Skeletal muscle satellite cell (primary cell): ENCODE measurements around the gene AQP5.

Experiments
- H3K27me3 ChIP-seq: 2 replicates; pipeline ENCODE4 v1.7.0; 2013; ENCODE audit warnings: low read length; ENCODE audit not compliant: control insufficient read depth, insufficient read depth
- H3K36me3 ChIP-seq: 2 replicates; pipeline ENCODE4 v1.7.0; 2013; ENCODE audit warnings: mild to moderate bottlenecking, control low read depth, low read length; ENCODE audit not compliant: insufficient read depth
- H3K4me1 ChIP-seq: 2 replicates; pipeline ENCODE4 v1.7.0; 2013; ENCODE audit warnings: low read length; ENCODE audit not compliant: control insufficient read depth, insufficient read depth
- H3K4me2 ChIP-seq: 2 replicates; pipeline ENCODE4 v1.7.0; 2013; ENCODE audit warnings: mild to moderate bottlenecking, low read length
- H3K4me3 ChIP-seq: 2 replicates; pipeline ENCODE4 v1.7.0; 2013; ENCODE audit warnings: low read length
- H3K9ac ChIP-seq: 2 replicates; pipeline ENCODE4 v1.7.0; 2013; ENCODE audit warnings: mild to moderate bottlenecking, low read depth, low read length, moderate library complexity
- H3K9me3 ChIP-seq: replicated peaks from 2 replicates; pipeline ENCODE4 v1.7.0; 2013; ENCODE audit warnings: mild to moderate bottlenecking, control low read depth, low read length

Gene AQP5

DNA sequence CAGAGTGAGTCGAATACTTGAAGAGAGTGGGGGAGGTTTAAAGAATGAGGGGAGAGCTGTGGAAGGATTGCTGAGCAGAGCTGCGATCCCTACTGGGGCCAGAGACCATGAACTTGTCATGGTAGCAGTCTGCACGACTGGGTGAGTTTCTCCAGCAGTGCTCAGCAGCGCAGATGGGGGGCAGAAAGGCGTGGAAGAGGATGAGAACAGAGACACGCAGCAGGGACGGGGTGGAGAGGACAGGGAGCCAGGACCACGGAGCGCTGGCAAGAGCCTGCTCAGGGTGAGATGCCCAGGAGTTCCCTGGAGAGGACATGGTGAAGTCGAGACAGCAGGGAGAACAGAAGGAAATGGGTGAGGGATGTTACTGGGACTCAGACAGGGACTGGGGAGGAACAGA is 9.0 kb downstream of the AQP5 start:
- Histone ChIP-seq H3K4me1 (peaks cover 8% of the 10 kb centered on the region), H3K9ac (no peak overlapping the region), H3K36me3 (no peaks in the 10 kb centered on the region), H3K27me3 (peaks cover 41% of the 10 kb centered on the region), H3K4me3 (no peak overlapping the region), H3K9me3 (no peaks in the 10 kb centered on the region), H3K4me2 (no peak overlapping the region)

DNA sequence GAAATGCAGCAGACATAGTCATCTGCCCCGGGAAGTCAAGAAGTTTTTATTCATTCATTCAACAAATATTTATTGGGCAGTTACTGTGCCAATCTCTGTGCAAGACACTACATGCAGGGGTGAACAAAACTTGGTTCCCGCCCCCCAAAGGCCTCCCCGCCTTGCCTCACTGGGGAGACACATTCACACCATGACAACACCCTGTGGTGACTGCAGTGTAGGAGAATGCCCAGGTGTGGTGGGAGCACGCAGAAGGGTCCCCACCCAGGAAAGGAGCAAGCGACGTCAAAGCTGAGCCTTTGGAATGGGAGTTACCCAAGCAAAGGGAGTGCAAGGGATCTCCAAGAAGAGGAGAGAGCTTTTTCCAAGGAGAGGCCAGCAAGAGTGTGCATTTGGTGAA is 9.5 kb downstream of the AQP5 start:
- Histone ChIP-seq H3K36me3 (no peaks in the 10 kb centered on the region), H3K27me3 (peaks cover 39% of the 10 kb centered on the region), H3K4me2 (no peak overlapping the region), H3K9me3 (no peaks in the 10 kb centered on the region), H3K4me1 (peaks cover 8% of the 10 kb centered on the region), H3K4me3 (no peak overlapping the region), H3K9ac (no peak overlapping the region)

DNA sequence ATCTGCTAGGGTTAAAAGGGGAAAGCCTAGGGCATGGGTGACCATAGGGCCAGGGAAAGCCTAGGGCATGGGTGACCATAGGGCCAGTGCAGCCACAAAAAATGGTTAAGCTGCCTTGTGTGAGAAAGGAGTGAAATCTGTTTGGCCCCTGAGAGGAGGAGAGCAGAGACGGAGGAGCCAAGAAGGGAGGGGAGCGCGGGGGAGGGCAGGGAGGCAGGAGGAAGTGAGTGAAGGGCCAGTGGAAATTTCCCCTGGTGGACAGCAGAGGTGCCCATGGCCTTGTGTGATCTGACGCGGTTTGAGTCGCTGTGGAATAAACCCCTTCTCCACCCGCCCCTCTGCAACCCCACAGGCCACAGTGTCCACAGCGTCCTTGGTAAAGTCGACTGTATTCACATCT is 10.5 kb downstream of the AQP5 start:
- H3K9ac ChIP-seq, result no peak overlapping the region
- peaks cover 7% of the 10 kb centered on the region for H3K4me1 ChIP-seq
- H3K36me3 ChIP-seq, result no peaks in the 10 kb centered on the region
- peaks cover 36% of the 10 kb centered on the region for H3K27me3 ChIP-seq
- H3K4me2 ChIP-seq, result no peak overlapping the region
- H3K4me3 ChIP-seq, result no peak overlapping the region
- no peaks in the 10 kb centered on the region for H3K9me3 ChIP-seq

DNA sequence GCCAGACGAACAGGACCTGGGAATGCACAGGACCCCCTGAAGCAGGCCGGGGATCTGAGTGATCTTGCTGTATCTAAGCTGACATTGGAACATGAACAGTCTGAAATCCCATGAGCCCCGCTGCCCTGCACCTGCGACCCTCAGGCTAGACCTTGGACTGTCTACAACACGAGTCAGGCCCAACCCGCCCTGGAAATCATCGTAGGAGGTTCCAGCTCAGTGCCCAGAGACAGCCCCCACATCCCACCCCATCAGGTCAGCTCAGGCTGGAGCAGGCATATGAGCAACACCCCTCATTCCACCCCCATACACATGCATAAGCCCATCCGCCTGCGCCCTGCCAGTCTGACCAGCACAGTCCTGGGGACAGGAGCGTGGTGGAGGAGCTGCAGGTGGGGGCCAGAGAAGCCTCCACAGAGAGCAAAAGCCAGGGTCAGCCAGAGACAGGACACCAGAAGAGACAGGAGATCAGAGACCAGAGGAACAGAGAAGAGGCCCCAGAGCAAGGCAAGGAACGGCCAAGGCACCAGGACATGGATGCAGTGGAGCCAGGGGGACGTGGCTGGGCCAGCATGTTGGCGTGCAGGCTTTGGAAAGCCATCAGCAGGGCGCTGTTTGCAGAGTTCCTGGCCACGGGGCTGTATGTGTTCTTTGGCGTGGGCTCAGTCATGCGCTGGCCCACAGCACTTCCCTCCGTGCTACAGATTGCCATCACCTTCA is 11.1 kb downstream of the AQP5 start, which contains the start of gene AQP6:
TSS of gene AQP6 (plus strand) at position 307 of the 720 bp plus-strand sequence. CDS start at position 534, 227 bp downstream.
- H3K27me3 ChIP-seq, result peaks cover 34% of the 10 kb centered on the region
- H3K4me1 ChIP-seq, result peaks cover under 1% of the 10 kb centered on the region
- H3K9me3 ChIP-seq, result no peaks in the 10 kb centered on the region
- H3K9ac ChIP-seq, result no peak within 1 kb of the TSS
- no peak within 1 kb of the TSS for H3K4me2 ChIP-seq
- H3K36me3 ChIP-seq, result no peaks in the 10 kb centered on the region
- H3K4me3 ChIP-seq, result no peak within 1 kb of the TSS

DNA sequence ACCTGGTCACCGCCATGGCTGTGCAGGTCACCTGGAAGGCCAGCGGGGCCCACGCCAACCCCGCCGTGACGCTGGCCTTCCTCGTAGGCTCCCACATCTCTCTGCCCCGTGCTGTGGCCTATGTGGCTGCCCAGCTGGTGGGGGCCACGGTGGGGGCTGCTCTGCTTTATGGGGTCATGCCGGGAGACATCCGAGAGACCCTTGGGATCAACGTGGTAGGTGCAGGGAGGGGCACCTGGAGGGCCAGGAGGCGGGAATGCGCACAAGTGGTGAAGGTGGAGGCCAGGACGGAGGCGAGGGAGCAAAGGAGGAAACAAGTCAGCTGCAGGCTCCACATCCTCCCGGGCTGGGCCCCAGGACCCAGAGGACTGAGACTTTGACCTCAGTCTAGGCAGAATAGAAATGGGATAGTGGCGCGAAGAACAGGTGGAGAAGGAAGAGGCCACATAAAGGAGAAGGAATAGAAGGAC is 11.7 kb downstream of the AQP5 start:
- H3K27me3 ChIP-seq, result peaks cover 28% of the 10 kb centered on the region
- H3K4me3 ChIP-seq, result no peak overlapping the region

DNA sequence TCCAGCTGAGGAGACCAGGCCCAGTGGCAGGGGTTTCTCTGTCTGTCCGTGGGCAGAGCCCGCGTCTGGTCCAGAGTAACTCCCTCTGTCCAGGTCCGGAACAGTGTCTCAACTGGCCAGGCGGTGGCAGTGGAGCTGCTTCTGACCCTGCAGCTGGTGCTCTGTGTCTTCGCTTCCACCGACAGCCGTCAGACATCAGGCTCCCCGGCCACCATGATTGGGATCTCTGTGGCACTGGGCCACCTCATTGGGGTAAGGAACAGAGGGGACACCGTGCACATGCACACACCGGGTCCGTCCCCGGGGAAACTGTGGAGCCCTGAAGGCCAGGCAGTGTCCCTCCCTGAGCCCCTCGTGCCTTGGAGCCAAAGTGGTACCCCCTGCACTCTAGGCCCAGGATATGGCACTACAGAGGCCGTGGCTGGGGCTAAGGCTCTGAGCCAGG is 12.6 kb downstream of the AQP5 start:
- Histone ChIP-seq H3K9ac (no peak overlapping the region), H3K27me3 (peaks cover 19% of the 10 kb centered on the region), H3K36me3 (no peaks in the 10 kb centered on the region), H3K4me2 (no peak overlapping the region), H3K4me3 (no peak overlapping the region), H3K4me1 (no peaks in the 10 kb centered on the region), H3K9me3 (no peaks in the 10 kb centered on the region)

More for the DNA sequence above, 11.7 kb downstream of the AQP5 start:
- no peaks in the 10 kb centered on the region for H3K9me3 ChIP-seq
- H3K4me1 ChIP-seq, result no peaks in the 10 kb centered on the region
- no peaks in the 10 kb centered on the region for H3K36me3 ChIP-seq
- no peak overlapping the region for H3K4me2 ChIP-seq
- no peak overlapping the region for H3K9ac ChIP-seq

DNA sequence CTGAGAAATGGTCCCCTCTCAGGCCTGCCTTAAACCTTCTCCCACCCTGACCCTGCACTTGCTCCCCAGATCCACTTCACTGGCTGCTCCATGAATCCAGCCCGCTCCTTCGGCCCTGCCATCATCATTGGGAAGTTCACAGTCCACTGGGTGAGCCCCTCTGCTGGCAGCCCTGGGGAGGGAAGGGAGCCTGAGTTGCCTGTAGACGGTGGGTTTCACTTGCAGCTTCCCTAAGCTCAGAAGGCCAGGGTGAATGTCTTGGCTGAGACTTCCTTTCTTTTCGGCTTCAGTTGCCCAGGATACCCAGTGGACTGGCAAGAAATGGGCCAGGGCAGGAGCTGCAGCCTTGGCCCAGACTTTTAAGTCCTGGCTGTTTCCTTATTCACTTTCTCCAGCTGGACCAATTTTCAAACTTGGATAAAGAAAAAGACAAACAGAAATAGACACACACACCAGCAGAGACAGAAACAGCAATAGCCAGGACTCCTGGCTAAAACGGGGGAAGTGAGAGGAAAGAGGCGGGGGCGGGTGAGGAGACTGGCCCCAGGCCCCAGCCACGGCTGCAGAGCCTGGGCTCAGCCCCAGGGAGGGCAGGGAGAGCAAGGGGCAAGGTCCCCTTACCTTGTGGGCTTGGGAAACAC is 13.1 kb downstream of the AQP5 start:
- Histone ChIP-seq H3K9me3 (no peaks in the 10 kb centered on the region), H3K4me3 (no peak overlapping the region), H3K4me2 (no peak overlapping the region), H3K27me3 (peaks cover 14% of the 10 kb centered on the region), H3K4me1 (no peaks in the 10 kb centered on the region), H3K9ac (no peak overlapping the region), H3K36me3 (no peaks in the 10 kb centered on the region)

DNA sequence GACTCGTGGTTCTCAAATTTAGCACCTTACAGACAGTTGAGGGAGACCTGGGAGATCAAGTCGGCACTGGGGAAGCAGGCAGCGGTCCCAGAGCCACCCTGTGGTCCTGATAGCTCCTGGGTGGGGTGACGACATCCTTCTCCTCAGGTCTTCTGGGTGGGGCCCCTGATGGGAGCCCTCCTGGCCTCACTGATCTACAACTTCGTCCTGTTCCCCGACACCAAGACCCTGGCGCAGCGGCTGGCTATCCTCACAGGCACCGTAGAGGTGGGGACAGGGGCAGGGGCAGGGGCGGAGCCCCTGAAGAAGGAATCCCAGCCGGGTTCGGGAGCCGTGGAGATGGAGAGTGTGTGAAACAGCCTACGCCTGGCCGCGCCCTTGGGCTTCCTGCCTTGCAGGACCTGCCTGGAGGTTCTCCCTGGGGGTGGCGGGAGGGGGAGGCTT is 13.7 kb downstream of the AQP5 start:
- H3K4me3 ChIP-seq, result no peak overlapping the region
- H3K36me3 ChIP-seq, result no peaks in the 10 kb centered on the region
- H3K4me1 ChIP-seq, result no peaks in the 10 kb centered on the region
- peaks cover 8% of the 10 kb centered on the region for H3K27me3 ChIP-seq
- no peak overlapping the region for H3K9ac ChIP-seq
- no peaks in the 10 kb centered on the region for H3K9me3 ChIP-seq
- no peak overlapping the region for H3K4me2 ChIP-seq

DNA sequence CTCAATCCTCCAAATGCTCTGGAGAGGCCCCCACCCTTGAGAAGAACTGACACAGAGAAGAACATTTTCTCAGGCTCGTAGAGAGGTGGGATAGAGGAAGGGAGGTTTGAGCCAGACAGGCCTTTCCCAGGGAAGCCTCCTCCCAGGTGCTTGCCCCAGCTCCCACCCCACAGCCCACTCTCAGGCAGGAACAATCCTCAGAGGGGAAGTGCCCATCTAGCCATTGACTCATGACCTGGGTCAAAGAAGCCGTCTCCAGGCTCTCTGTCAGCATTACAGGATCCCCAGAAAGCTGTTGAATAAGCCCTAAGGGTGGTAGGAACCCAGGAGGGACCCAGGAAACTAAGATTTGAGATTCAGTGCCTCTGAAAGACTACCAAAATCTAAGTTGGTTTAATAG is 14.9 kb downstream of the AQP5 start:
- Histone ChIP-seq H3K4me2 (no peak overlapping the region), H3K36me3 (no peaks in the 10 kb centered on the region), H3K4me1 (no peaks in the 10 kb centered on the region)

DNA sequence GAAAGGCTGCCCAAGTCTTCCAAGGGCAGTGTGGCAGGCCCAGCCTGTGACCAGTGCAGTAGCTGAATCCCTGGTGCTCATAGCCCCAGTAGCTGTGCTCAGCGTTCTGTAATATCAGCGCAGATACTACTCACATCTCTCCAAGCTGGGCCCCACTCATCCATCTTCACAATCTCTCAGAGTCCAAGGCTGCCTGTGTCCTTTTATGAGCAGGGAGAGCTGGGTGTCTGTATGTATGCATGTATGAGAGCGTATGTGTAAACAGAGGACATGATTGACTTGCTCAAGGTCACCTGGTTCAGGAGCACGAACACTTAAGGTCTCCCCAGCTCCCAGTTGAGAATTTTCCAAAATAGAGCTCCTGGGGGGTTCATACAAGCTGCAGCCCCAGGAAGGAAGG is 16.5 kb downstream of the AQP5 start:
- H3K4me3 ChIP-seq, result no peak overlapping the region
- H3K9ac ChIP-seq, result no peak overlapping the region
- H3K36me3 ChIP-seq, result no peaks in the 10 kb centered on the region
- no peaks in the 10 kb centered on the region for H3K9me3 ChIP-seq
- H3K4me1 ChIP-seq, result peaks cover 9% of the 10 kb centered on the region
- H3K4me2 ChIP-seq, result no peak overlapping the region
- H3K27me3 ChIP-seq, result no peaks in the 10 kb centered on the region

More for the DNA sequence above, 14.9 kb downstream of the AQP5 start:
- peaks cover 2% of the 10 kb centered on the region for H3K27me3 ChIP-seq
- no peaks in the 10 kb centered on the region for H3K9me3 ChIP-seq
- H3K4me3 ChIP-seq, result no peak overlapping the region
- H3K9ac ChIP-seq, result no peak overlapping the region

DNA sequence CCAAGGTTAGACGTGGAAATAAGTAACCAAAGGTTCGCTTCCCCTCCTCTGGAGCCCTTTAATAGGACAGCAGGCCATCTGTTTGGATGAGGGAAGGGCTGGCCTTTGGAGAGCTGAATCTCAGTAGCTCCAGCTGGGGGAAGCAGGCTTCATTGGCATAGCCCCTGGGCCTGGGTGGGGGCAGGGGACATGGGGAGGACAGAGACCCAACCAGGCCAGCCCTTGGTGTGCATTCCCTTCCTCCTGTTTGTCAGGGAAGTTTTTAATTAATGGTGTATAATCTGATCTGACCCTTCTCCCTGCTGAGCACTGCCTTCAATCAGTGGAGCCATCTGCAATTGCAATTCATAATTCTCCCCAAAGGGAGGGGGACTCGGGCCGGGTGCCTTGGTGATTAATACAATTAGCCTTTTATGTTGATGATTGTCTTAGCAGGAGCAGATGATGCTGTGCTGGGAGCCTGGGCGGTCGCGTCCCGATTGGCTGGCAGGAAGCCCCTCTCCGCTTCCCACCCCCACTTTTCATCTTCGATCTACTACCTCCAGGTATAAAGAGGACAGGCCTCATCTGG is 17.4 kb downstream of the AQP5 start:
- Histone ChIP-seq H3K36me3 (no peaks in the 10 kb centered on the region), H3K4me3 (no peak overlapping the region), H3K4me1 (peaks cover 16% of the 10 kb centered on the region), H3K9ac (no peak overlapping the region), H3K4me2 (no peak overlapping the region), H3K27me3 (no peaks in the 10 kb centered on the region), H3K9me3 (no peaks in the 10 kb centered on the region)
